Endodermal cell (in vitro differentiated cells): Measurements from ENCODE around the gene SELENOM. TPM values are rescaled to one million over a fixed set of nuclear protein-coding genes. Genes with fewer than 3 reads are reported as not detected.

Experiments
- DNase-seq: peaks from one replicate; pipeline ENCODE4 v3.0.0-alpha.2; 2017
- H3K27ac ChIP-seq: 2 replicates; pipeline ENCODE4 v1.5.1; 2013; ENCODE audit warnings: mild to moderate bottlenecking, low read depth, low read length, moderate library complexity
- H3K27me3 ChIP-seq: 2 replicates; pipeline ENCODE4 v1.6.1; 2013; ENCODE audit warnings: mild to moderate bottlenecking, low read length, moderate library complexity; ENCODE audit not compliant: insufficient read depth, control insufficient read depth, poor library complexity, severe bottlenecking
- H3K36me3 ChIP-seq: 2 replicates; pipeline ENCODE4 v1.7.0; 2013; ENCODE audit warnings: mild to moderate bottlenecking, low read length, moderate library complexity; ENCODE audit not compliant: control insufficient read depth, insufficient read depth
- H3K4me1 ChIP-seq: one replicate; pipeline ENCODE4 v1.7.0; 2013; ENCODE audit warnings: low read length; ENCODE audit not compliant: control insufficient read depth, insufficient read depth
- H3K4me3 ChIP-seq: 2 replicates; pipeline ENCODE4 v1.5.1; 2013; ENCODE audit warnings: mild to moderate bottlenecking, low read length, moderate library complexity
- H3K9ac ChIP-seq: 2 replicates; pipeline ENCODE4 v1.6.1; 2013; ENCODE audit warnings: mild to moderate bottlenecking, low read length, moderate library complexity; ENCODE audit not compliant: poor library complexity, severe bottlenecking; ENCODE audit errors: extremely low read depth
- H3K9me3 ChIP-seq: 2 replicates; pipeline ENCODE4 v1.6.1; 2013; ENCODE audit warnings: mild to moderate bottlenecking, low read length, moderate library complexity; ENCODE audit not compliant: control insufficient read depth
- H3K27ac Mint-ChIP-seq: 2 replicates; pipeline ENCODE4 v1.8.0; 2020; ENCODE audit warnings: mixed read lengths
- H3K27me3 Mint-ChIP-seq: 2 replicates; pipeline ENCODE4 v1.8.0; 2021; ENCODE audit warnings: mild to moderate bottlenecking, mixed read lengths; ENCODE audit not compliant: insufficient read depth
- H3K36me3 Mint-ChIP-seq: 2 replicates; pipeline ENCODE4 v1.8.0; 2020; ENCODE audit warnings: low read depth, mixed read lengths
- H3K4me1 Mint-ChIP-seq: 2 replicates; pipeline ENCODE4 v1.8.0; 2020; ENCODE audit warnings: mixed read lengths
- H3K4me3 Mint-ChIP-seq: 2 replicates; pipeline ENCODE4 v1.8.0; 2020; ENCODE audit warnings: mild to moderate bottlenecking, moderate library complexity, mixed read lengths
- H3K9me3 Mint-ChIP-seq: 2 replicates; pipeline ENCODE4 v1.8.0; 2020; ENCODE audit warnings: mild to moderate bottlenecking, mixed read lengths
- CTCF ChIP-seq: fragments of 200-600 bp; sonication (generic); conservative IDR thresholded peaks from 2 replicates; pipeline ENCODE4 v1.5.0; 2021; ENCODE audit warnings: antibody characterized with exemption, mild to moderate bottlenecking
- WGBS, 2 experiments: methylation state at CpG; one replicate each; pipeline versions ENCODE4 v1.1.5 to v1.1.7; 2013; ENCODE audit warnings: missing lambda C conversion rate in 2 of 2, mixed read lengths in 1 of 2; ENCODE audit not compliant: insufficient coverage in 1 of 2, insufficient read length in 1 of 2; 5-methylcytosine and 5-hydroxymethylcytosine counted together
- total RNA-seq, 2 donors: library from RNA; stranded (reverse); fragmentation: NEBNext Ultra II Directional in 1 of 2; extraction: Animal tissue kit (Norgen Biotek cat#: 25700) in 1 of 2; gene quantifications; 2 replicates in 1 of 2; 3 replicates in 1 of 2; pipeline ENCODE4 v1.2.1, GENCODE V29; 2021

The SELENOM gene
- total RNA-seq, 2 donors from 2014 or later = 8.0 to 10.4 TPM

GRCh38 chr22:31136711-31137110 lies 29.3 kb upstream of the SELENOM start:
- peaks cover 7% of the 10 kb centered on the region for H3K4me1 Mint-ChIP-seq
- H3K4me3 Mint-ChIP-seq = no peak overlapping the region
- Histone ChIP-seq H3K27ac (no peak overlapping the region), H3K4me3 (no peak overlapping the region), H3K4me1 (no peaks in the 10 kb centered on the region), H3K36me3 (no peaks in the 10 kb centered on the region), H3K27me3 (no peaks in the 10 kb centered on the region), H3K9me3 (no peaks in the 10 kb centered on the region), H3K9ac (no peak overlapping the region)
- H3K27me3 Mint-ChIP-seq = peaks cover 2% of the 10 kb centered on the region
- 95 to 99% methylated on average over 10 to 16 of the region's 16 CpGs for WGBS, 2 experiments
- H3K36me3 Mint-ChIP-seq = no peaks in the 10 kb centered on the region
- DNase-seq = no peak
- no peaks in the 10 kb centered on the region for H3K9me3 Mint-ChIP-seq
- H3K27ac Mint-ChIP-seq = no peak overlapping the region
- no peak for TF ChIP-seq CTCF

- Histone ChIP-seq H3K4me1 (no peaks in the 10 kb centered on the region), H3K27ac (no peak overlapping the region), H3K9ac (no peak overlapping the region), H3K36me3 (no peaks in the 10 kb centered on the region), H3K4me3 (no peak overlapping the region), H3K27me3 (no peaks in the 10 kb centered on the region), H3K9me3 (no peaks in the 10 kb centered on the region)
- H3K4me3 Mint-ChIP-seq = no peak overlapping the region
- no peaks in the 10 kb centered on the region for H3K36me3 Mint-ChIP-seq
- no peak for DNase-seq
- 94 to 99% methylated on average over 9 of the region's 9 CpGs for WGBS, 2 experiments
- H3K4me1 Mint-ChIP-seq = peaks cover 7% of the 10 kb centered on the region
- TF ChIP-seq CTCF = no peak
- H3K27ac Mint-ChIP-seq = peak overlapping the region; percentile 39
- H3K9me3 Mint-ChIP-seq = no peaks in the 10 kb centered on the region
- peaks cover 2% of the 10 kb centered on the region for H3K27me3 Mint-ChIP-seq
These were observed 28.8 kb upstream of the SELENOM start for GRCh38 chr22:31136155-31136554.

- Histone ChIP-seq H3K4me1 (no peaks in the 10 kb centered on the region), H3K9me3 (no peaks in the 10 kb centered on the region), H3K4me3 (no peak overlapping the region), H3K27ac (no peak overlapping the region), H3K36me3 (no peaks in the 10 kb centered on the region), H3K9ac (no peak overlapping the region), H3K27me3 (no peaks in the 10 kb centered on the region)
- H3K27me3 Mint-ChIP-seq = peaks cover 2% of the 10 kb centered on the region
- H3K36me3 Mint-ChIP-seq = no peaks in the 10 kb centered on the region
- no peak for DNase-seq
- no peak for TF ChIP-seq CTCF
- peaks cover 7% of the 10 kb centered on the region for H3K4me1 Mint-ChIP-seq
- 92 to 100% methylated on average over 3 to 6 of the region's 6 CpGs for WGBS, 2 experiments
- no peak overlapping the region for H3K27ac Mint-ChIP-seq
- H3K4me3 Mint-ChIP-seq = no peak overlapping the region
- no peaks in the 10 kb centered on the region for H3K9me3 Mint-ChIP-seq
These were observed 28.3 kb upstream of the SELENOM start for GRCh38 chr22:31135706-31136105.
